SK-N-SH treated with all-trans-retinoic acid at 6 μM for 48 hours (cell line): ENCODE results near the gene HMGB4.

Source experiments
- BACH2 ChIP-seq: fragments of 250-450 bp; sonication (Bioruptor Pico); IDR thresholded peaks from 2 replicates; pipeline ENCODE4 v1.9.0; 2021; ENCODE audit warnings: mild to moderate bottlenecking, borderline replicate concordance
- ESRRG ChIP-seq: fragments of 250-450 bp; sonication (Bioruptor Pico); IDR thresholded peaks from 2 replicates; pipeline ENCODE4 v1.6.1; 2021; ENCODE audit warnings: mild to moderate bottlenecking
- OSR1 ChIP-seq: fragments of 250-450 bp; sonication (Bioruptor Pico); IDR thresholded peaks from 2 replicates; pipeline ENCODE4 v1.8.0; 2022; ENCODE audit warnings: moderate library complexity, mild to moderate bottlenecking, inconsistent platforms
- POU6F1 ChIP-seq: fragments of 250-450 bp; sonication (Bioruptor Pico); IDR thresholded peaks from 2 replicates; pipeline ENCODE4 v1.8.0; 2021; ENCODE audit warnings: low read depth, mild to moderate bottlenecking, moderate library complexity, borderline replicate concordance
- SNAI2 ChIP-seq: fragments of 250-450 bp; sonication (Bioruptor Pico); IDR thresholded peaks from 2 replicates; pipeline ENCODE4 v1.5.0; 2020; ENCODE audit warnings: mild to moderate bottlenecking, moderate library complexity
- TCF4 ChIP-seq: fragments of 250-450 bp; sonication (Bioruptor Pico); IDR thresholded peaks from 2 replicates; pipeline ENCODE4 v1.8.0; 2021; ENCODE audit warnings: mild to moderate bottlenecking, moderate library complexity, borderline replicate concordance
- TSHZ2 ChIP-seq: fragments of 250-450 bp; sonication (Bioruptor Pico); IDR thresholded peaks from 2 replicates; pipeline ENCODE4 v1.5.0; 2020; ENCODE audit warnings: mild to moderate bottlenecking, moderate library complexity
- ZFP3 ChIP-seq: fragments of 250-450 bp; sonication (Bioruptor Pico); IDR thresholded peaks from 2 replicates; pipeline ENCODE4 v1.5.0; 2020; ENCODE audit warnings: mild to moderate bottlenecking, moderate library complexity
- ZFP30 ChIP-seq: fragments of 450-650 bp; formaldehyde crosslinking; IDR thresholded peaks from 2 replicates; pipeline ENCODE4 v1.5.0; 2022; ENCODE audit warnings: mild to moderate bottlenecking, moderate library complexity
- TF ChIP-seq, protein P1 (sequence below): fragments of 250-450 bp; sonication (Bioruptor Pico); IDR thresholded peaks from 2 replicates; pipeline ENCODE4 v1.5.1; 2020; ENCODE audit warnings: low read depth, mild to moderate bottlenecking, moderate library complexity
- TF ChIP-seq, protein P2 (sequence below): fragments of 250-450 bp; sonication (Bioruptor Pico); IDR thresholded peaks from 2 replicates; pipeline ENCODE4 v1.8.0; 2020; ENCODE audit warnings: mild to moderate bottlenecking, moderate library complexity, borderline replicate concordance

DNA sequence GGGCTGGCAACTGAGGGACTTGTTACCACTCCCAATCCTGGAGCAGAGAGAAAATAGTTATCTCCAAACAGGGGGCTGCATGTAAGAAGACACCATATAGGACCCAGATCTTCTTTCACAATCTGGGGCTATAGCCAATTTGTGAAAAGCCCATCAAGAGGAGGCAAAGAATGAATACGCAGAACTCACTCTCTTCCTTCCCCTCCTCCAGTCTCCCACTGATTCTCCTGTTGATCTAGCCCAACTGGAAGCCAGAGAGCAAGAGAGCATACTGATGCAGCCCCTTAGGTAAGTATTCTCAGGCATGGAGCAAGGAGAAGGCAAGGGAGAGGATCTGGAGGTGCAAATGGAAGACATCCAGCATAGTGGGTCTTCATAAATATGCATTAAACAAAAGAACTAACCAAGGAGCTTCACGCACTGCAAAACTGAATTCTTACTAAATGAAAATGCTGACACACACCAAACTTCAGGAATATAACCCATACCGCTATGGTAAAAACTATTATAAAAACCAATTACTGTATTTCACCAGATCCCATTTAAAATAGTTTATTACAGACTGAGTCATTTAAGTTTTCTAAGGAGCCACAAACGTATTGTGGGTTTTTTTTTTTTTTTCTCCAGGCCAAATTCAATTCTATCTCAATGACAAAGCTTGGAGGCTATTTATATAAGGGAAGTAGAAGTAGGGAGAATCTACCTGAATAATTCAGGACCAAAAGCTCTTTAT, 15.5 kb upstream of the HMGB4 start:
- TF ChIP-seq ESRRG, result no peak
- no peak for TF ChIP-seq TSHZ2 (CRISPR knock-in tag)
- no peak for TF ChIP-seq ZFP30 (CRISPR knock-in tag)
- TF ChIP-seq ZFP3 (CRISPR knock-in tag), result no peak
- TF ChIP-seq, protein P1, sequence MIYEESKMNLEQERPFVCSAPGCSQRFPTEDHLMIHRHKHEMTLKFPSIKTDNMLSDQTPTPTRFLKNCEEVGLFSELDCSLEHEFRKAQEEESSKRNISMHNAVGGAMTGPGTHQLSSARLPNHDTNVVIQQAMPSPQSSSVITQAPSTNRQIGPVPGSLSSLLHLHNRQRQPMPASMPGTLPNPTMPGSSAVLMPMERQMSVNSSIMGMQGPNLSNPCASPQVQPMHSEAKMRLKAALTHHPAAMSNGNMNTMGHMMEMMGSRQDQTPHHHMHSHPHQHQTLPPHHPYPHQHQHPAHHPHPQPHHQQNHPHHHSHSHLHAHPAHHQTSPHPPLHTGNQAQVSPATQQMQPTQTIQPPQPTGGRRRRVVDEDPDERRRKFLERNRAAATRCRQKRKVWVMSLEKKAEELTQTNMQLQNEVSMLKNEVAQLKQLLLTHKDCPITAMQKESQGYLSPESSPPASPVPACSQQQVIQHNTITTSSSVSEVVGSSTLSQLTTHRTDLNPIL (CRISPR knock-in tag), result no peak
- TF ChIP-seq SNAI2 (CRISPR knock-in tag), result no peak
- TF ChIP-seq, protein P2, sequence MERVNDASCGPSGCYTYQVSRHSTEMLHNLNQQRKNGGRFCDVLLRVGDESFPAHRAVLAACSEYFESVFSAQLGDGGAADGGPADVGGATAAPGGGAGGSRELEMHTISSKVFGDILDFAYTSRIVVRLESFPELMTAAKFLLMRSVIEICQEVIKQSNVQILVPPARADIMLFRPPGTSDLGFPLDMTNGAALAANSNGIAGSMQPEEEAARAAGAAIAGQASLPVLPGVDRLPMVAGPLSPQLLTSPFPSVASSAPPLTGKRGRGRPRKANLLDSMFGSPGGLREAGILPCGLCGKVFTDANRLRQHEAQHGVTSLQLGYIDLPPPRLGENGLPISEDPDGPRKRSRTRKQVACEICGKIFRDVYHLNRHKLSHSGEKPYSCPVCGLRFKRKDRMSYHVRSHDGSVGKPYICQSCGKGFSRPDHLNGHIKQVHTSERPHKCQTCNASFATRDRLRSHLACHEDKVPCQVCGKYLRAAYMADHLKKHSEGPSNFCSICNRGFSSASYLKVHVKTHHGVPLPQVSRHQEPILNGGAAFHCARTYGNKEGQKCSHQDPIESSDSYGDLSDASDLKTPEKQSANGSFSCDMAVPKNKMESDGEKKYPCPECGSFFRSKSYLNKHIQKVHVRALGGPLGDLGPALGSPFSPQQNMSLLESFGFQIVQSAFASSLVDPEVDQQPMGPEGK, result no peak
- TF ChIP-seq TCF4, result no peak
- no peak for TF ChIP-seq BACH2
- TF ChIP-seq OSR1 (CRISPR knock-in tag), result no peak
- TF ChIP-seq POU6F1, result no peak
